K562 (cell line): ENCODE results near the gene METTL22.

Experiments used
- DEAF1 ChIP-seq: fragments of 450-650 bp; formaldehyde crosslinking; IDR thresholded peaks from 2 replicates; pipeline ENCODE4 v1.4.0; 2020; ENCODE audit warnings: mild to moderate bottlenecking, moderate library complexity
- GATAD2B ChIP-seq: fragments of 450-650 bp; IDR thresholded peaks from 2 replicates; pipeline ENCODE4 v1.6.1; 2017; ENCODE audit warnings: mild to moderate bottlenecking, borderline replicate concordance
- MEIS2 ChIP-seq: fragments of 450-650 bp; IDR thresholded peaks from 2 replicates; pipeline ENCODE4 v1.6.1; 2014; ENCODE audit warnings: mild to moderate bottlenecking; ENCODE audit not compliant: partially characterized antibody
- RAD21 ChIP-seq, 2 experiments: fragments of 250-450 bp in 1 of 2; fragments of 450-650 bp in 1 of 2; sonication (Bioruptor Pico) in 1 of 2; formaldehyde crosslinking in 1 of 2; IDR thresholded peaks in 1 of 2; conservative IDR thresholded peaks in 1 of 2; 2 replicates each; pipeline versions ENCODE4 v1.4.0 to v1.8.0; 2020 to 2022; ENCODE audit warnings: mild to moderate bottlenecking in 2 of 2, moderate library complexity in 1 of 2
- SIN3A ChIP-seq, 2 experiments: fragments of 150-350 bp in 1 of 2; IDR thresholded peaks; 2 replicates each; pipeline ENCODE4 v1.6.1; 2011 to 2016; ENCODE audit warnings: borderline replicate concordance in 2 of 2, low read depth in 2 of 2, low read length in 2 of 2, mild to moderate bottlenecking in 2 of 2, moderate library complexity in 2 of 2; ENCODE audit not compliant: control insufficient read depth in 1 of 2
- ZBED1 ChIP-seq: IDR thresholded peaks from 2 replicates; pipeline ENCODE4 v1.6.1; 2014
- ZNF274 ChIP-seq: IDR thresholded peaks from 2 replicates; pipeline ENCODE4 v1.6.1; 2011; ENCODE audit warnings: low read depth, mild to moderate bottlenecking, low read length, moderate library complexity, borderline replicate concordance
- ZZZ3 ChIP-seq: fragments of 450-650 bp; IDR thresholded peaks from 2 replicates; pipeline ENCODE4 v1.6.1; 2016; ENCODE audit warnings: antibody characterized with exemption, mild to moderate bottlenecking, moderate library complexity

DNA sequence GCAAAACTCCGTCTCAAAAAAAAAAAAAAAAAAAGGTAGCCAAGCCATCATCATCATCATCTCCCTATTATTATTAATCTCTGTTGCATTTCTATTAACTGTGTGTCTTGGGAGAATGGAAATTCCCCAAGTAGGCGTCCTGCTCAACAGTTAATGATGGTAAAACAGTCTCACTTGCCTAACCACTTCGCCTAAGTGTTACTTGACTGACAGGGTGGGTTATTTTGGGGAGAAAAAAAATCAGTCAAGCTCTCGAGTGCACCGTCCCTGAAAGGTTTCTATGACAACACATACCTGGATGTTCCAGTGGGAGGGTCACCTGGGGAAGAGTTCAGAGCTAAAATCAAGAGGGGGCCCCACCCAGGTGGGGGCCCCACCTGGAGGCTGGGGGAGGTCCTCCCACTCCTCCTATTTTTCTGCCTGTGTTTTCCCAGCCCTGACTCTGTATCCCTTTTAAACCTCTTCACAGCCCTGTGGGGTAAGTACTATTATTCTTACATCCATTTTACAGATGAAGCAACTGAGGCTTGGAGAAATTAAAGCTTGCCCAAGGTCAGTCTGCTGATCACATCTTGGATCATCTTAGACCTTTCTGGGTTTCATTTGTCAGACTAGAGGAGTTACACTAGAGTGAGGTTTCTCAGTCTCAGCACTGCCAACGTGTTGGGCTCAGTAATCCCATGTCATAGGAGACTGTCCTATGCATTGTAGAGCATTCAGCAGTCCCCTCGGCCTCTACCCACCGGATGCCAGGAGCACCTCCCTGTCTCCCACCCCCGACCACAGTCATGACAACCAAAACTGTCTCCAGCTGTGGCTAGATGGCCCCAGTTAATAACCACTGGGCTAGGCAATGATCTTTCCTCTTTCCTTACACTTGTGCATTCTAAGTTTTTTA, 41.9 kb downstream of the METTL22 start:
- TF ChIP-seq SIN3A (IDR thresholded peaks at IDR 0.05; ENCODE audit: borderline replicate concordance in 2 of 2, control insufficient read depth in 1 of 2, low read depth in 2 of 2, low read length in 2 of 2) (no peak), DEAF1 (CRISPR knock-in tag) (no peak), RAD21 (CRISPR knock-in tag; conservative IDR thresholded peaks at IDR 0.05 in 1 of 2, IDR thresholded peaks at IDR 0.05 in 1 of 2) (no peak), ZBED1 (no peak), ZZZ3 (no peak), GATAD2B (no peak), ZNF274 (no peak), MEIS2 (no peak)
